HuH-7.5 (cell line): ENCODE data around the gene PRPF8.

Source experiments
- DNase-seq: peaks from one replicate; pipeline ENCODE4 v3.0.0; 2011; ENCODE audit warnings: low spot score

The PRPF8 gene

DNA sequence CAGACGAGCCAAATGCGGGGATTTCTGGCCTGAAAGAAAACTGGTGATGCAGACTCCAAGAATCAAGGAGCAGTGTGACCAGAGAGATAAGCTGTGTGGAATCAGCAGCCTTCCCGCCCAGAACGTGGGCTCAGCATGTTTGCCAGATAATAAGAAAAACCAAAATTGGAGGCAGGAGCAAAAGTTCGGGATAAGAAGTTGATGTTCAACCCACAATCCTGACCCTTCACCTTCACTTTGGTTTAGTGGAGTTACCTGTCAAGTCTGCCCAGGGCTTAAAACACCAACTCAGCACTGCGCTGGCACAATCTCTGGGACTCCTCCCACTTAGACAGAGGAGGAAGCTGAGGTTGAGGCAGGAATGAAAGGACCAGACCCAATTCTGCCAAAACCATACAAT is 59.1 kb downstream of the PRPF8 start:
- no peak for DNase-seq

DNA sequence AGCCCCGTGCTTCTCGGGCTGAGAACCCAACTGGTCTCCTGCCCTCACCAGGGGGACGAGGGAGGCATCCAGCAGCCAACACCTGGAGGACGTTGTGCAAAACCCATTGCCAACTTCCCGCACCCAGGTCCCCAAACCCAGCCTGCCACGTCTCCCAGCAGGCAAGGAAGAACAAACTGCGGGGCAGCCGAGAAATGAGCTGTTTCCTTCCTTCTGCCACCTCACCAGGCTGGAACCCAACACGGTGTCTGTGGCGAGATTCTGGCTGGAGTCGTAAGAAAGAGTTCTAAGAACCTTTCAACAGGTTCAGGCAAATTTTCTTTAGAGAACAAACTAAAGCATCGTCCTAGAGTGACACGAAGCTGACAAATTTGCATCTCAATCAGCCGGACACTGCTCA is 59.6 kb downstream of the PRPF8 start:
- no peak for DNase-seq

DNA sequence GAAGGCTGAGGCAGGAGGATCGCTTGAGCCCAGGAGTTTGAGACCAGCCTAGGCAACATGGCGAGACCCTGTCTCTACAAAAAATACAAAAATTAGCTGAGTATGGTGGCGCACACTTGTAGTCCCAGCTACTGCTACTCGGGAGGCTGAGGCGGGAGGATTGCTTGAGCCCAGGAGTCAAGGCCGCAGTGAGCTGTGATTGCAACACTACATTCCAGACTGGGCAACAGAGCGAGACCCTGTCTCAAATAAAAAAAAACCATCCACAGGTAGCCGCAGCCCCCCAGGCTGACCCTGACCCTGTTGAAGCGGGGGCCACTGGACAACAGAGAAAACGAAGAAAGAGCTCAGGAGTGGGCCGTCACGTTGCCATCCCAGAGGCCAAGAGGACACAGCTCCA is 60.0 kb downstream of the PRPF8 start:
- DNase-seq, result no peak

DNA sequence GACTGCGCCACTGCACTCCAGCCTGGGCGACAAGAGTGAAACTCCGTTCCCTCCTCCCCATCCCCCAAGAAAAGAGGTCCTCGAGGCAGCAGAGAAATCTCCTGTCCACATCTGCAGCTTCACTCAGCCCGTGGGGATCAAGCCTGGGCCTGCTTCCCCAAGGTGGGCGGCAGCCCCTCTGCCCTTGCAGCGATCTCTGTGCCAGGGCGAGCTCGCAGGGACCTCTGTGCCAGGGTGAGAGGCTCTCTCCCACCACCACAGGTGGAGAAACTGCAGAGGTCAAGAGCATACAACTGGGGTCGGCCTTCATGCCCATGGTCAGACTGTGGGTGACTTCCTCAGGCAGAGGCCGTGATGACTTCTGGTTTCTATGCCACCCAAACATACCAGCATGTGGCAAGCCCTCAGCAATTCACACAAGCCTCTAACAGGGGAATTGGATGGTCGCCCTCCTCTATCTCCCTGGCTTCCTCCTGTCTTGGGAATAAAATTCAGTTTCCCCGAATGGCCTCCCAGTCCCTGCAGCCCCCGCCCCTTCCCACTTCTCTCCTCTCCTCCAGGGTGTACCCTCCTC is 61.5 kb downstream of the PRPF8 start:
- DNase-seq, result no peak

DNA sequence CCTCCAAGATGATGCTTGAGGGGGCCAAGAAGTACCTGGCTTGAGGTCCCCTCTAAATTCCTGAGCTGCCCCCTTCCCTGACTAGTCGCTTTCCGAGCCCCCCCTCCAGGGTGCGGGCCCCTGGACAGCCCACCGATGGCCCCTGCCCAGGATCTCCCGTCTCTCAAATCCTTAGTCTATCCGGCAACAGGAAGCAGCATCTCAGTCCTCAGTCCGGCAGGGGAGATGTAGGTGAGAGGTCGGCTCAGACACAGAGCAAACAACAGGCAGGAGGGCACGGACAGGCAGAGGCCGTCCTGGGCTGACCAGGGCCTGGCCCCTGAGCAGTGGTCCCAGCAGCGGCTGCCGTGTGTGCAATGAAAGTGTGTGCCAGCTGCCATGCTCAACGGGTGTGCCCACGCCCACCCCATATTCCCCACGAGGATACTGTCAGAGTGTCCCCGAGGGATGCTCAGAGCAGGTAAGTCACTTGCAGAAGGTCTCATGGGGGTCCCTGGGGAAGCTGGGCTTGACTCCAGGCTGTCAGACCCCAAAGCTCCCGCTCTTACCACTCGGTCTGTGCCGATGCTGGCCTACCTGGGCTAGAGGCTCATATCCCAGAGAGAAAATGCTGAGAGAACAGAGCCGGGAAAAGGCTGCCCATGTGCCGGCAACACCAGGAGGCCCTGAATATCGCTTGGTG is 63.3 kb downstream of the PRPF8 start:
- no peak for DNase-seq

DNA sequence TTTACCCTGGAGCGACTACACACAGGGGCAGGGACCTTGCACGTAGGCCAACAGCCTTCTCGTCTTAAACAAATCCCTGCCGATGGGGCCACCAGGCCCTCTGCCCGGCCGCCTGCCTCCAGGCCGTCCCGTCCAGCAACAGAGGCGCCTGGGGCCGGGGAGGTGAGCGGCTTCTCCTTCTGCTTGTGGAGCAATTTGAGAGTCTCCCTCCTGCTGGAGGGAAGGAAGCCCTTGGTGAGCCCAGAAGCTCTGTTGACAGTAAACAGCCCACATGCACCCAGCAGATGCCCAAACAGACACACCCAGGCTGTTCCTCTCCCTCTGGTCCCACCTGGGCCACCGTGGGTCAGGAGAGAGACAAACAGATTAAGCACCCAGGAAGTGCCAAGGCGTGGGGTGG is 64.2 kb downstream of the PRPF8 start:
- no peak for DNase-seq

DNA sequence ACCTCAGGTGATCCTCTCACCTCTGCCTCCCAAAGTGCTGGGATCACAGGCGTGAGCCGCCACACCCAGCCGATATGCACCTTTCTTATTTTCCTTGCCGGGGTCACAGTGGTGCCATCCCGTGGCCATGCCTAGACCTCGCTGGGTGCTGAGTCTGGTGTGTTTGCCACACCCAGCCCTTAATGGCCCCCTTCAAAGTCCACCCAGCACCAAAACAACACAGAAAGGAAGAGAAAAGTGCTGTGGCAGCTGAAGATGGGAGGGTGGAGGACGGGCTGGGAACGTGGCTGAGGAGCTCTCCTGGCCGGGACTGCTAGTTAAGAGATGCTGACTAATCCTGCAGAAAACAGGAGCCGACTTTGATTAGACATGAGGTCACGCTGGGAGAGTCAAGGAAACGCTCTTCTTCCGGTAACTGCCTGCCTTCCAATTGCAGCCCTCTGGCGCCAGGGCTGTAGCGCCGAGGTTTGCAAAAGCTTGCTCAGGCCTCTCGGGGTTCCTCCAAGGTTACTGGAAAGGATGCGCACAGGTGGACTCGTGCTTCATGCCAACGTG is 67.0 kb downstream of the PRPF8 start:
- no peak for DNase-seq

DNA sequence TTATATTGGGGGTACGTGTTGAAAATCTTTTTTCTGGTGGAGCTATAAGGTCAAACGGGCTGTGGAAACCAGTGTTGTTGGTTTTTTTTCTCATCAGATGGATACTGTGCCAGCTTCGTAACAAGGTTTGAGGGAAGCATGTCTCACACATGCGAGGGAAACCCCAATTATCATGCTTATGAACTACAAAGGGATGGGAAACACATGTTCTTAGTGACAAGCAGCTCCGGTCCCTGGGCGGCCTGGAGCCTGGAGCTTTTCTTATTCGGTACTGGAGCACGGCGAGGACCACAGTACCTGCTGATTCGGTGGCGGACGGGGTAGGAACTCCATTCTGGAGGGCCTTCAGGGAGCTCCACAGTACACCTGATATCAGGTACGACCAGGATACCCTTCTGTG is 68.6 kb downstream of the PRPF8 start:
- DNase-seq, result no peak

DNA sequence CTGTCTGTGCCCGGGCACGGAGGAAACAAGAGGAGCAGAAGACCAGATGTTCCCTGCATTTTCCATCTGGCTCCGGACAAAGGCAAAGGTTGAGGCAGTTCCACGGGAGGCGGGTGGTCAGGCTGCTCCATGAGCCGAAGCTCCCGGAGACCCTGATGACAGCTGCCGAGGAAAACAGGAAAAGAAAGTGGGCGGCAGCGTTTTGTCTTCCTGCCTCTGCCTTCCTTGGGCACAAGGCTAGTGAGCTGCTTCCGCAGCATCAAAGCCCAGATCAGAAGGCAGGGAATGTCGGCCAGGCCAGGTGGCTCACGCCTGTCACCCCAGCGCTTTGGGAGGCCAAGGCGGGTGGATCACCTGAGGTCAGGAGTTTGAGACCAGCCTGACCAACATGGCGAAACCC is 72.3 kb downstream of the PRPF8 start:
- DNase-seq, result no peak

DNA sequence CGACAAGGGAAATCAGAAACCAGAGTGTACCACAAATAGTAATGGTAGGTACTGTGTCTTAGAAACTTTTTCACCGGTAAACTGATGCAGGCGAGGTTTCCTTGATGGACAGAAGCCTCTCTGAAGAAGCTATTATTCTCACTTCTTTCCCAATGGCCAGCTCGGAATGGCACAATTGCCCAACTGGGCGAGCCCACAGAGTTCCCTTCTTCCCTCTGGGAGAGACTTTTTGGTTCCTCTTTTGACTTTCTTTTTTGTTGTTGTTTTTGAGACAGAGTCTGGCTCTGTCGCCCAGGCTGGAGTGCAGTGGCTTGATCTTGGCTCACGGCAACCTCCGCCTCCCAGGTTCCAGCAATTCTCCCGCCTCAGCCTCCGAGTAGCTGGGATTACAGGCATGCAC is 73.0 kb downstream of the PRPF8 start:
- no peak for DNase-seq

DNA sequence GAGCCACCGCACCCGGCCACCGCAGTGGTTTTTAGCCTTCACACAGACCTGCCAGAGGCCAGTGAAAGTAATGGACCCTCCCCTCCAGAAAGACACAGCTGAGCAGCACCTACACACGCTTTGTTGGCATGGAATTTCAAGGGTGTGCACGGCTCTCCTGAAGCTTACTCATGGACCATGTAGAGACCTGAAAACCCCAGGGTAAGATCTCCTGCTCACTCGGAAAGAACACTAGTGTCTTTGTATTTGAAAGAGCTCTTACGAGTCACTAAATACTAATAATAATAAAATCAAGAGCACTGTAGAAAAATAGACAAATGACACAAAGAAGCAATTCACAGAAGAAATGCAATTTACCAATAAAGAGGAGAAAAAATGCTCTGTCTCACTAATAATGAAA is 76.0 kb downstream of the PRPF8 start:
- DNase-seq, result no peak

DNA sequence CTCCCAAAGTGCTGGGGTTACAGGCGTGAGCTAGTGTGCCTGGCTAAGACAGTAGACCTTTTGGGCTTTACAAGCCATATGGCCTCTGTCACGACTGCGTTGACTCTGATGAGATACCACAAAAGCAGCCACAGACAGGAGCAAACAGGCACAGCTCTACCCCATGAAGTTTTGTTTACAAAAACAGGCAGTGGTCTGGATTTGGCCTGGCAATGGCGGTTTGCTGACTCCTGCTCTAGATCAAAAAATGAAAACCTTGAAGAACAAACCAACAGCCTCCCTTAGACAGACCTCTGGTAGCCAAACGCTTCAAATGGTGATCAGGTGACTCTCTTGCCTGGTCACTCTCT is 76.7 kb downstream of the PRPF8 start:
- DNase-seq, result no peak

DNA sequence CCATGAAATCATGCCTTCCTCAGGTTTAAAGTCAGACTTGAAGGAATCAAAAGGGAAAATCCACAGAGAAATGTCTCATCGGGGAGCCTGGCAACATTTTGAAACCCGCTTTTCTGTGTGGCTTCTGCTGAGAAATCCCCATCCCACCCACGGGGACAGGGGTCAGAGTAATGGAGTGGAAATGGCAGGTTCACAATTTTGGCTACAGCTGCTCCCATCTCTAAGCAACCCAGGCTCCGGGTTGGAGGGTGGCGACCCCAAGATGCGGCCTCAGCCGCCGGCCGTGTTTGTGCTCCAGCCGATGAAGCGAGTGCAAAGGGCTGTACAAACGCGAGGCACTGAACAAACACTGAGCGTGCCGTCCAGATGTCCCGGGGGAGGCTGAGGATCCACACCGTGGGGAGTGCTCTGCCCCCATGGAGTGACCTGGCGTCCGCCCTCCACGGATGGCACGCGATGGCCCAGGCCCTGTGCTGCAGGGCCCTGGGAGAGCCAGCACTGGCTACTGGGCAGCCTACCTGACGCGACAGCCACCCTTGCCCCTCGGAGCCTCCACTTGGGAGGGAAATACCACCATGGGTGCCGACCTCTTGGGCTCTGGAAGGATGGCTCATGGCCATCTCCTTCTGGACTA is 78.2 kb downstream of the PRPF8 start:
- DNase-seq, result no peak

DNA sequence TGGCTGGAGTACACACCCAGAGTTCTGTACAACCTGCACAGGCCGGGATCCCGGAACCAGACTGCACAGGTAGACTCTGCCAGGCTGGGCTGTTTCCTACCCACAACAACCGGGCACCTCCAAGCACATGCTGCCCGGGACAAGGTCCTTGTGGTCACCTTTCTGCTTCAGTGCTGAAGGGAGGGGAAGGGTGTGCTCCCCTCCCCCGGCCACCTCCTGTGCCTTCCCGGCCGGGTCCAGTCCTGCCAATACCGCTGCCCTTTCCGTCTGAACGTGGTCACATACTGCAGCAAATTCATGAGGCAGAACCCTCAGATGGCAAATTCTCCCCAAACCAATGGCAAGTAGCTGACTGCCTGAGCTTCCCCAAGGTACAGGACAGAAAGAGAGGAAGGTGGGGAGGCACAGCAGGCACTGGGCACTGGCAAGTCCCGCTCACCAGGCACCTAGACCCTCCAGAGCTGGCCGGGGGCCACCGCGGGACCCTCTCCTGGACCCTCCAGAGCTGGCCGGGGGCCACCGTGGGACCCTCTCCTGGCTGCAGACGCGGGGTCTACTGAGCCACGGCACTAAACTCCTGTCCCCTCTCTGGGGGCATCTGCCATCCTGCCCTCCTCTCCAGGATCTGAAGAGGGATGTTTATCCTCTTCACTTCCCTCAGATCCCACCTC is 78.9 kb downstream of the PRPF8 start:
- no peak for DNase-seq

DNA sequence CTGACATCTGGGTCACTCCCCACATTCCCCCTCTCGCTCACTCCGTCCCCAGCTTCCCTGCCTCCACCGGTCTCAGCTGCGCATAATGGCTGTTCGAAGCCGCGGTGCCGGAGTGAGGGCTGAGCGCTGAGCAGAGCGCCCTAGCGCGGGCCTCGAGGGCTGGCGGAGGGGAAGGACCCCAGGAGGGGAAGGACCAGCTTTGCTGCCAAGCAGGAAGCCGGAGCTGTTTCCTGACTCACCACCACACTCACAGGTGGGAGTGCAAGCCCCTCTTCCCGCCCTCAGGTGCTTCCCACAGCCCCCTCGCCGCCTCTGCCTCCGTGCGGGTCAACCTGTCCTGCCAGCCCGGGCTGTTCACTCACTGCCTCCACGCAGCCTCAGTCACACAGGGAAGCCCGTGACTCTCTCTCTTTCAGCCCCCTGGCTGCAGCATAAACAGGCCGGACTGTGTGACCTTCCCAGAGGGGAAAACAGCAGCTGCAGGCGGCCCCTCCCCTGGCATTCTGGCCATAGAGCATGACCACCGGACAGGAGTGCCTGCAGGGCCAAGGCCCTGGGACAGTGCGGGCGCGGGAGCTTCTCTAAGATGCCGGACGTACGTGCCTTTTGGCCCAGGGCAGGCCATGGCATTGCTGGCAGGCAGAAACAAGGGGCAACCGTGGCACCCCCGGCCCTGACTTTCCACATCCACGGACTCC is 79.7 kb downstream of the PRPF8 start:
- DNase-seq, result no peak

DNA sequence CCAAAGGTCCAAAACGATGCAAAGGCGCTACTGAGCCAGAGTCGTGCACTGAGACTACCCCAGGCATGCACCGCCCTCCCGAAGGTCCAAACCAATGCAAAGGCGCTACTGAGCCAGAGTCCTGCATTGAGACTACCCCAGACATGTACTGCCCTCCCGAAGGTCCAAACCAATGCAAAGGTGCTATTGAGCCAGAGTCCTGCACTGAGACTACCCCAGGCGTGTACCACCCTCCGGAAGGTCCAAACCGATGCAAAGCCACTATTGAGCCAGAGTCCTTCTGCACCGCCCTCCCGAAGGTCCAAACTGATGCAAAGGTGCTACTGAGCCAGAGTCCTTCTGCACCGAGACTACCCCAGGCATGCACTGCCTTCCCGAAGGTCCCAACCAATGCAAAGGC is 83.1 kb downstream of the PRPF8 start:
- DNase-seq, result no peak
